ENCODE results near the gene NEK6.

GRCh38 chr9:124348363-124348762 is 90.6 kb downstream of the NEK6 start:
- TF ChIP-seq CTCF (conservative IDR thresholded peaks at IDR 0.05; ENCODE audit: low read depth, low read length) (no peak), EZH2 (IDR thresholded peaks at IDR 0.05; ENCODE audit: low read length, unreplicated experiment) (no peak)
